Activated T-cell treated with anti-CD3 and anti-CD28 coated beads, Interleukin-2, amount 50 U/mL, for 24 hours (primary cell): Measurements from ENCODE around the gene C11orf86.
A peak's percentile ranks its signal among the peaks of the same experiment; 100 is the strongest.
"Not testable (repeated sequence)": the region's sequence is repeated elsewhere in the genome, so short reads cannot be mapped to it uniquely, and the experiment has no call there.

Experiments
- DNase-seq: peaks from one replicate; pipeline ENCODE4 v3.0.0-alpha.2; 2020
- H3K27ac Mint-ChIP-seq: 2 replicates; pipeline ENCODE4 v1.8.0; 2020; ENCODE audit warnings: mild to moderate bottlenecking, mixed read lengths
- H3K27me3 Mint-ChIP-seq: 2 replicates; pipeline ENCODE4 v1.8.0; 2020; ENCODE audit warnings: mixed read lengths
- H3K36me3 Mint-ChIP-seq: 2 replicates; pipeline ENCODE4 v1.8.0; 2020; ENCODE audit warnings: low read depth, mixed read lengths
- H3K4me1 Mint-ChIP-seq: 2 replicates; pipeline ENCODE4 v1.8.0; 2020; ENCODE audit warnings: low read depth, mixed read lengths
- H3K4me3 Mint-ChIP-seq: 2 replicates; pipeline ENCODE4 v1.8.0; 2020; ENCODE audit warnings: mild to moderate bottlenecking, moderate library complexity, mixed read lengths
- H3K9me3 Mint-ChIP-seq: 2 replicates; pipeline ENCODE4 v1.8.0; 2020; ENCODE audit warnings: mixed read lengths

Gene C11orf86

GRCh38 chr11:66975405-66976027 is 412 bp downstream of the C11orf86 start:
- DNase-seq: no peak
- Mint-ChIP-seq H3K4me1 (peaks cover 9% of the 10 kb centered on the region), H3K4me3 (no peak overlapping the region), H3K36me3 (no peaks in the 10 kb centered on the region), H3K9me3 (peaks cover 3% of the 10 kb centered on the region), H3K27me3 (peaks cover 14% of the 10 kb centered on the region), H3K27ac (no peak overlapping the region)

GRCh38 chr11:66976028-66976467 is 944 bp downstream of the C11orf86 start:
- Mint-ChIP-seq H3K27me3 (peaks cover 11% of the 10 kb centered on the region), H3K4me1 (peaks cover 3% of the 10 kb centered on the region), H3K27ac (no peak overlapping the region), H3K36me3 (no peaks in the 10 kb centered on the region), H3K9me3 (peaks cover 3% of the 10 kb centered on the region), H3K4me3 (no peak overlapping the region)
- peak; percentile 52 for DNase-seq

- no peaks in the 10 kb centered on the region for H3K36me3 Mint-ChIP-seq
- peaks cover 1% of the 10 kb centered on the region for H3K4me1 Mint-ChIP-seq
- H3K27ac Mint-ChIP-seq: no peak overlapping the region
- H3K9me3 Mint-ChIP-seq: peaks cover 3% of the 10 kb centered on the region
- H3K4me3 Mint-ChIP-seq: no peak overlapping the region
- DNase-seq: no peak
- H3K27me3 Mint-ChIP-seq: peaks cover 12% of the 10 kb centered on the region
Measured at GRCh38 chr11:66976925-66977324, 1.8 kb downstream of the C11orf86 start.

GRCh38 chr11:66978229-66978628 is 3.1 kb downstream of the C11orf86 start:
- Mint-ChIP-seq H3K36me3 (no peaks in the 10 kb centered on the region), H3K4me3 (no peak overlapping the region), H3K9me3 (peaks cover 3% of the 10 kb centered on the region), H3K27ac (no peak overlapping the region), H3K27me3 (peaks cover 10% of the 10 kb centered on the region), H3K4me1 (peaks cover 5% of the 10 kb centered on the region)
- no peak for DNase-seq

GRCh38 chr11:66978717-66979116 is 3.6 kb downstream of the C11orf86 start:
- peaks cover 10% of the 10 kb centered on the region for H3K27me3 Mint-ChIP-seq
- peaks cover 5% of the 10 kb centered on the region for H3K4me1 Mint-ChIP-seq
- H3K9me3 Mint-ChIP-seq: peaks cover 3% of the 10 kb centered on the region
- no peak overlapping the region for H3K27ac Mint-ChIP-seq
- H3K4me3 Mint-ChIP-seq: no peak overlapping the region
- no peak for DNase-seq
- no peaks in the 10 kb centered on the region for H3K36me3 Mint-ChIP-seq

GRCh38 chr11:66979336-66979980 is 4.4 kb downstream of the C11orf86 start:
- Mint-ChIP-seq H3K4me3 (no peak overlapping the region), H3K27ac (no peak overlapping the region), H3K36me3 (no peaks in the 10 kb centered on the region), H3K9me3 (peaks cover 3% of the 10 kb centered on the region), H3K4me1 (peaks cover 5% of the 10 kb centered on the region), H3K27me3 (peaks cover 10% of the 10 kb centered on the region)
- DNase-seq: no peak

- H3K27ac Mint-ChIP-seq: no peak overlapping the region
- peaks cover 9% of the 10 kb centered on the region for H3K27me3 Mint-ChIP-seq
- H3K9me3 Mint-ChIP-seq: peaks cover 3% of the 10 kb centered on the region
- no peak overlapping the region for H3K4me3 Mint-ChIP-seq
- no peak for DNase-seq
- H3K4me1 Mint-ChIP-seq: peaks cover 5% of the 10 kb centered on the region
- no peaks in the 10 kb centered on the region for H3K36me3 Mint-ChIP-seq
Measured at GRCh38 chr11:66981976-66982578, 7.0 kb downstream of the C11orf86 start.

- no peaks in the 10 kb centered on the region for H3K36me3 Mint-ChIP-seq
- no peak for DNase-seq
- peaks cover 9% of the 10 kb centered on the region for H3K27me3 Mint-ChIP-seq
- H3K9me3 Mint-ChIP-seq: peaks cover 3% of the 10 kb centered on the region
- no peak overlapping the region for H3K4me3 Mint-ChIP-seq
- no peak overlapping the region for H3K27ac Mint-ChIP-seq
- peaks cover 5% of the 10 kb centered on the region for H3K4me1 Mint-ChIP-seq
Measured at GRCh38 chr11:66983275-66983924, 8.3 kb downstream of the C11orf86 start.

- DNase-seq: no peak
- no peaks in the 10 kb centered on the region for H3K36me3 Mint-ChIP-seq
- H3K4me3 Mint-ChIP-seq: no peak overlapping the region
- peaks cover 5% of the 10 kb centered on the region for H3K4me1 Mint-ChIP-seq
- no peaks in the 10 kb centered on the region for H3K9me3 Mint-ChIP-seq
- no peak overlapping the region for H3K27ac Mint-ChIP-seq
- H3K27me3 Mint-ChIP-seq: peaks cover 18% of the 10 kb centered on the region
Measured at GRCh38 chr11:66985508-66986177, 10.5 kb downstream of the C11orf86 start.

- no peaks in the 10 kb centered on the region for H3K9me3 Mint-ChIP-seq
- DNase-seq: no peak
- no peak overlapping the region for H3K4me3 Mint-ChIP-seq
- H3K27me3 Mint-ChIP-seq: peaks cover 18% of the 10 kb centered on the region
- H3K4me1 Mint-ChIP-seq: peaks cover 5% of the 10 kb centered on the region
- peak overlapping the region; percentile 4 for H3K27ac Mint-ChIP-seq
- no peaks in the 10 kb centered on the region for H3K36me3 Mint-ChIP-seq
Measured at GRCh38 chr11:66986178-66986545, 11.1 kb downstream of the C11orf86 start.

- H3K36me3 Mint-ChIP-seq: no peaks in the 10 kb centered on the region
- H3K27me3 Mint-ChIP-seq: peaks cover 19% of the 10 kb centered on the region
- no peak overlapping the region for H3K4me3 Mint-ChIP-seq
- no peaks in the 10 kb centered on the region for H3K9me3 Mint-ChIP-seq
- no peak for DNase-seq
- no peak overlapping the region for H3K27ac Mint-ChIP-seq
- H3K4me1 Mint-ChIP-seq: peaks cover 2% of the 10 kb centered on the region
Measured at GRCh38 chr11:66987158-66987620, 12.1 kb downstream of the C11orf86 start.

- no peak for DNase-seq
- no peaks in the 10 kb centered on the region for H3K9me3 Mint-ChIP-seq
- no peaks in the 10 kb centered on the region for H3K4me1 Mint-ChIP-seq
- no peaks in the 10 kb centered on the region for H3K36me3 Mint-ChIP-seq
- H3K27ac Mint-ChIP-seq: no peak overlapping the region
- no peak overlapping the region for H3K4me3 Mint-ChIP-seq
- peaks cover 18% of the 10 kb centered on the region for H3K27me3 Mint-ChIP-seq
Measured at GRCh38 chr11:66987924-66988637, 13.0 kb downstream of the C11orf86 start.

- not testable (repeated sequence) for H3K4me3 Mint-ChIP-seq, H3K27ac Mint-ChIP-seq, H3K36me3 Mint-ChIP-seq, H3K4me1 Mint-ChIP-seq, DNase-seq, H3K9me3 Mint-ChIP-seq
- H3K27me3 Mint-ChIP-seq: peaks cover 22% of the 10 kb centered on the region
Measured at GRCh38 chr11:66988741-66989140, 13.6 kb downstream of the C11orf86 start.

GRCh38 chr11:66989360-66989759 is 14.3 kb downstream of the C11orf86 start:
- H3K27me3 Mint-ChIP-seq: peaks cover 22% of the 10 kb centered on the region
- not testable (repeated sequence) for H3K4me3 Mint-ChIP-seq, DNase-seq, H3K4me1 Mint-ChIP-seq, H3K36me3 Mint-ChIP-seq, H3K9me3 Mint-ChIP-seq, H3K27ac Mint-ChIP-seq
